ENCODE results near the gene POGZ. TPM values are rescaled to one million over a fixed set of nuclear protein-coding genes. Genes with fewer than 3 reads are reported as not detected.
A peak's percentile ranks its signal among the peaks of the same experiment; 100 is the strongest.

The POGZ gene
- total RNA-seq, 1 experiment from 2014 or later: 76.0 TPM

DNA sequence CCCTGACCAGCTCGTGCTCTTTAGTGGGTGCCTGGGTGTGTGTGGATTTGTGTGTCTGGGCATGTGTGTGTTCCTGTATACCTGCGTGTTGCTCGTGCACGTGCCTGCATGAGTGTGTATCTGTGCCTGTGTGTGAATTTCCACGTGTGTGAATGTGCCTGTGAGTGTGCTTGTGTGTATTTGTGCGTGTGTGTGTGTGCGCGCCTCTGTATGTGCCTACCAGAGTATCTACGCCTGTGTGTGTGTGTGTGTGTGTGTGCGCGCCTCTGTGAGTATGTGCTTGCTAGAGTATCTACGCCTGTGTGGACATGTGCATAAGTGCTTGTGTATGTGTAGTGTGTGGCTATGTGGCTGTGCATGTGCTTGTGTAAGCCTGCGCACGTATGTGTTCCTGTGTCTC, 86.1 kb downstream of the POGZ start:
- CTCF ChIA-PET: no interaction called here

DNA sequence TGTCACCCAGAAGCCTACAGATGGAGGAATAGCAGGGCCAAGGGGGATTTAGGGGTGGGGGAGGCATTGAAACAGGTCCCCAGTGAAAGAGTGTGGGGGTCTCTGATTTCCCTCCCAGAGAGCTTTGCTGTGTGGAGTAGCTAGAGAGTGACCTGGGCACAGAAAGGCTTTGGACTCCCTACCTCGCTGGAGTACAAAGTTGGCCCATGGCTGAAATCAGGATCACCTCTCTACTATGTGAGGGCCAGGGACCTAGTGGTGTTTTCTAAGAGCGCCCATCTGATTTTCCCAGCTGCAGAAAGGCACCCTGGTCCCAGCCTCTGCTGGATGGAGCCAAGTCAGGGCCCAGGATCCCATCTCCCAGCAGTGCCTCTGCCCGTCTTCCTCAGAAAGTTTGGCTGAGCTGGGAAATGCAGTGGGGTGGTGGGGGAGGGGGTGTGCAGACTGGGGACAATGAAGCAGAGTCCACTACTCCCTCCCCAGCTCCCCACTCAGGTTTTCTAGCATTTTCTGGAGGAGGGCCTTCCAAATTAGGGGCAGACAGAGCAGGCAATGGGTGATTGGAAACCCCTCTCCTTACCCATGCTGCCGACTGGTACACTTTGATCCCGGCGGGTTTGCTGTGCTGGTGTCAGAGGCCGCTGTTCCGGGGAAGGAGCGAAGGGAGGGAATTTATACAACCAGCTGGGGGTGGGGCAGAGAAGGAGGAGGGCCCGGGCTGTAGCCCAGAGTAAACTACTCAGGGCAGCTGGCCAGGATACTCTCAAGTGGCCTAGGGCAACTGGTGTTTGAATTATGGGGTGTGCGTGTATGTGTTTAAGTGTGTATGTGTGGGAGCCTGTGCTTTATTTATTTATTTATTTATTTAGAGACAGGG, 87.0 kb downstream of the POGZ start, which contains the start of gene SELENBP1:
Gene SELENBP1, minus strand, starts transcription at position 648 of the 877 bp plus-strand sequence. Its CDS starts 64 bp downstream, at position 584.
- ATAC-seq (peak; percentile 62), DNase-seq (ENCODE audit: low read depth, low spot score) (no peak)
- no peaks in the 10 kb centered on the region for H3K36me3 ChIP-seq (ENCODE audit: control insufficient read depth, insufficient read depth, low read length)
- no peak for TF ChIP-seq POLR2AphosphoS5 (IDR thresholded peaks at IDR 0.05; ENCODE audit: low read depth, low read length)
- no TSS peak for BruUV-seq (replicated peaks)
- peaks cover 9% of the 10 kb centered on the region for H3K4me1 ChIP-seq (ENCODE audit: control insufficient read depth, insufficient read depth, low read length)
- in situ Hi-C loops (cut with HindIII; ENCODE audit: low pct_unique_long_range_greater_than_20kb, low sequenced_read_pairs): no loop called here
- H3K4me3 ChIP-seq (ENCODE audit: low read depth in 2 of 2, low read length in 2 of 2): peak within 1 kb of the TSS in 1 of 2 experiments; percentile 27; a peak in 2 of 4 replicates
- H3K9me3 ChIP-seq (ENCODE audit: control insufficient read depth, insufficient read depth, low read depth, low read length): no peaks in the 10 kb centered on the region
- ChIA-PET POLR2A (interaction anchor here (0.6 kb wide), 2 partner anchors 32 to 468 kb away, joined by 3 to 4 read pairs; no protein-coding TSS in a partner anchor), CTCF (interaction anchor here (0.6 kb wide), 1 partner anchor 240 kb away, joined by 9 read pairs; the partner anchor contains the start of gene SNX27)
- intact Hi-C loops (cut with micrococcal nuclease; ENCODE audit: unreplicated experiment): no loop called here
- H3K27ac ChIP-seq (ENCODE audit: low read length): no peak within 1 kb of the TSS
- H3K27me3 ChIP-seq (ENCODE audit: control insufficient read depth, insufficient read depth, low read length): no peaks in the 10 kb centered on the region

More for the DNA sequence above, 86.1 kb downstream of the POGZ start:
- TF ChIP-seq, protein P1, sequence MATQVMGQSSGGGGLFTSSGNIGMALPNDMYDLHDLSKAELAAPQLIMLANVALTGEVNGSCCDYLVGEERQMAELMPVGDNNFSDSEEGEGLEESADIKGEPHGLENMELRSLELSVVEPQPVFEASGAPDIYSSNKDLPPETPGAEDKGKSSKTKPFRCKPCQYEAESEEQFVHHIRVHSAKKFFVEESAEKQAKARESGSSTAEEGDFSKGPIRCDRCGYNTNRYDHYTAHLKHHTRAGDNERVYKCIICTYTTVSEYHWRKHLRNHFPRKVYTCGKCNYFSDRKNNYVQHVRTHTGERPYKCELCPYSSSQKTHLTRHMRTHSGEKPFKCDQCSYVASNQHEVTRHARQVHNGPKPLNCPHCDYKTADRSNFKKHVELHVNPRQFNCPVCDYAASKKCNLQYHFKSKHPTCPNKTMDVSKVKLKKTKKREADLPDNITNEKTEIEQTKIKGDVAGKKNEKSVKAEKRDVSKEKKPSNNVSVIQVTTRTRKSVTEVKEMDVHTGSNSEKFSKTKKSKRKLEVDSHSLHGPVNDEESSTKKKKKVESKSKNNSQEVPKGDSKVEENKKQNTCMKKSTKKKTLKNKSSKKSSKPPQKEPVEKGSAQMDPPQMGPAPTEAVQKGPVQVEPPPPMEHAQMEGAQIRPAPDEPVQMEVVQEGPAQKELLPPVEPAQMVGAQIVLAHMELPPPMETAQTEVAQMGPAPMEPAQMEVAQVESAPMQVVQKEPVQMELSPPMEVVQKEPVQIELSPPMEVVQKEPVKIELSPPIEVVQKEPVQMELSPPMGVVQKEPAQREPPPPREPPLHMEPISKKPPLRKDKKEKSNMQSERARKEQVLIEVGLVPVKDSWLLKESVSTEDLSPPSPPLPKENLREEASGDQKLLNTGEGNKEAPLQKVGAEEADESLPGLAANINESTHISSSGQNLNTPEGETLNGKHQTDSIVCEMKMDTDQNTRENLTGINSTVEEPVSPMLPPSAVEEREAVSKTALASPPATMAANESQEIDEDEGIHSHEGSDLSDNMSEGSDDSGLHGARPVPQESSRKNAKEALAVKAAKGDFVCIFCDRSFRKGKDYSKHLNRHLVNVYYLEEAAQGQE (IDR thresholded peaks at IDR 0.05; ENCODE audit: insufficient read depth in 1 of 2, low read depth in 2 of 2, low read length in 1 of 2): no peak
- no peak for TF ChIP-seq TCF7L2 (IDR thresholded peaks at IDR 0.05; ENCODE audit: low read depth, low read length)
- no peak for TF ChIP-seq SIN3A (IDR thresholded peaks at IDR 0.05; ENCODE audit: borderline replicate concordance, insufficient read depth, low read depth, low read length)
- no peak for TF ChIP-seq POLR2AphosphoS5 (IDR thresholded peaks at IDR 0.05; ENCODE audit: low read depth, low read length)
- TF ChIP-seq, protein P2, sequence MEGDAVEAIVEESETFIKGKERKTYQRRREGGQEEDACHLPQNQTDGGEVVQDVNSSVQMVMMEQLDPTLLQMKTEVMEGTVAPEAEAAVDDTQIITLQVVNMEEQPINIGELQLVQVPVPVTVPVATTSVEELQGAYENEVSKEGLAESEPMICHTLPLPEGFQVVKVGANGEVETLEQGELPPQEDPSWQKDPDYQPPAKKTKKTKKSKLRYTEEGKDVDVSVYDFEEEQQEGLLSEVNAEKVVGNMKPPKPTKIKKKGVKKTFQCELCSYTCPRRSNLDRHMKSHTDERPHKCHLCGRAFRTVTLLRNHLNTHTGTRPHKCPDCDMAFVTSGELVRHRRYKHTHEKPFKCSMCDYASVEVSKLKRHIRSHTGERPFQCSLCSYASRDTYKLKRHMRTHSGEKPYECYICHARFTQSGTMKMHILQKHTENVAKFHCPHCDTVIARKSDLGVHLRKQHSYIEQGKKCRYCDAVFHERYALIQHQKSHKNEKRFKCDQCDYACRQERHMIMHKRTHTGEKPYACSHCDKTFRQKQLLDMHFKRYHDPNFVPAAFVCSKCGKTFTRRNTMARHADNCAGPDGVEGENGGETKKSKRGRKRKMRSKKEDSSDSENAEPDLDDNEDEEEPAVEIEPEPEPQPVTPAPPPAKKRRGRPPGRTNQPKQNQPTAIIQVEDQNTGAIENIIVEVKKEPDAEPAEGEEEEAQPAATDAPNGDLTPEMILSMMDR (IDR thresholded peaks at IDR 0.05): no peak
- BruUV-seq (replicated peaks): no TSS peak
- H3K9me3 ChIP-seq (ENCODE audit: control insufficient read depth, insufficient read depth, low read depth, low read length): no peaks in the 10 kb centered on the region
- peaks cover 9% of the 10 kb centered on the region for H3K4me1 ChIP-seq (ENCODE audit: control insufficient read depth, insufficient read depth, low read length)
- H3K27ac ChIP-seq (ENCODE audit: low read length): no peak overlapping the region
- no peak overlapping the region for H3K4me3 ChIP-seq (ENCODE audit: low read depth in 2 of 2, low read length in 2 of 2)
- no peaks in the 10 kb centered on the region for H3K36me3 ChIP-seq (ENCODE audit: control insufficient read depth, insufficient read depth, low read length)
- DNase-seq (ENCODE audit: low read depth, low spot score) (no peak), ATAC-seq (no peak)
- intact Hi-C loops (cut with micrococcal nuclease; ENCODE audit: unreplicated experiment): no loop called here
- in situ Hi-C loops (cut with HindIII; ENCODE audit: low pct_unique_long_range_greater_than_20kb, low sequenced_read_pairs): no loop called here
- H3K27me3 ChIP-seq (ENCODE audit: control insufficient read depth, insufficient read depth, low read length): no peaks in the 10 kb centered on the region
- POLR2A ChIA-PET: no interaction called here
